Hepatocyte (in vitro differentiated cells): Measurements from ENCODE around the gene GFM1. TPM values are rescaled to one million over a fixed set of nuclear protein-coding genes. Genes with fewer than 3 reads are reported as not detected.
A peak's percentile ranks its signal among the peaks of the same experiment; 100 is the strongest.

ENCODE experiments used
- DNase-seq: peaks from one replicate; pipeline ENCODE4 v3.0.0-alpha.2; 2016; ENCODE audit warnings: low spot score
- H2AFZ ChIP-seq: fragments of 200-600 bp; sonication (generic); 2 replicates; pipeline ENCODE4 v1.6.0; 2016; ENCODE audit warnings: antibody characterized with exemption, mild to moderate bottlenecking
- H3K27ac ChIP-seq: fragments of 200-600 bp; sonication (generic); 2 replicates; pipeline ENCODE4 v1.5.1; 2016; ENCODE audit warnings: mild to moderate bottlenecking
- H3K27me3 ChIP-seq: fragments of 200-600 bp; sonication (generic); 2 replicates; pipeline ENCODE4 v1.6.1; 2016
- H3K36me3 ChIP-seq: fragments of 200-600 bp; sonication (generic); replicated peaks from 2 replicates; pipeline ENCODE4 v1.5.1; 2016; ENCODE audit warnings: low read depth; ENCODE audit not compliant: insufficient read depth
- H3K4me1 ChIP-seq: fragments of 200-600 bp; sonication (generic); 2 replicates; pipeline ENCODE4 v1.5.1; 2016; ENCODE audit warnings: mild to moderate bottlenecking, moderate library complexity; ENCODE audit not compliant: insufficient read depth
- H3K4me2 ChIP-seq: fragments of 200-600 bp; sonication (generic); 2 replicates; pipeline ENCODE4 v1.6.0; 2016
- H3K4me3 ChIP-seq: fragments of 200-600 bp; sonication (generic); 2 replicates; pipeline ENCODE4 v1.5.1; 2016; ENCODE audit warnings: mild to moderate bottlenecking
- H3K79me2 ChIP-seq: fragments of 200-600 bp; sonication (generic); 2 replicates; pipeline ENCODE4 v1.6.0; 2017; ENCODE audit warnings: mild to moderate bottlenecking
- H3K9me2 ChIP-seq: fragments of 200-600 bp; sonication (generic); replicated peaks from 2 replicates; pipeline ENCODE4 v1.6.0; 2017; ENCODE audit warnings: mild to moderate bottlenecking; ENCODE audit not compliant: insufficient read depth
- H3K9me3 ChIP-seq: fragments of 200-600 bp; sonication (generic); 2 replicates; pipeline ENCODE4 v1.5.1; 2016; ENCODE audit warnings: low read depth, mild to moderate bottlenecking
- H4K20me1 ChIP-seq: fragments of 200-600 bp; sonication (generic); 2 replicates; pipeline ENCODE4 v1.6.0; 2016; ENCODE audit warnings: mild to moderate bottlenecking; ENCODE audit not compliant: insufficient read depth, poor library complexity, severe bottlenecking
- CTCF ChIP-seq: fragments of 200-600 bp; sonication (generic); IDR thresholded peaks from 2 replicates; pipeline ENCODE4 v1.5.1; 2016; ENCODE audit warnings: antibody characterized with exemption, mild to moderate bottlenecking; ENCODE audit not compliant: poor library complexity
- EZH2 ChIP-seq: fragments of 200-600 bp; sonication (generic); IDR thresholded peaks from 2 replicates; pipeline ENCODE4 v1.6.1; 2016; ENCODE audit warnings: antibody characterized with exemption, mild to moderate bottlenecking, borderline replicate concordance
- EZH2phosphoT487 ChIP-seq: fragments of 200-600 bp; sonication (generic); IDR thresholded peaks from one replicate; pipeline ENCODE4 v1.6.1; 2018; ENCODE audit warnings: antibody characterized with exemption, mild to moderate bottlenecking, low read depth, moderate library complexity; ENCODE audit not compliant: unreplicated experiment, severe bottlenecking
- WGBS: methylation state at CpG from one replicate; pipeline ENCODE4 v1.1.6; 2016; ENCODE audit warnings: low lambda C conversion rate; ENCODE audit errors: missing lambda C conversion rate; 5-methylcytosine and 5-hydroxymethylcytosine counted together
- polyA plus RNA-seq: library from polyadenylated mRNA; unstranded; fragments of >200 nt; fragmentation: Nextera tagmentation; extraction: Ambion mirVana; gene quantifications from 2 replicates; pipeline ENCODE4 v1.2.1, GENCODE V29; 2016
- total RNA-seq: library from RNA; depleted of rRNA; stranded (reverse); fragments of >200 nt; gene quantifications from 2 replicates; pipeline ENCODE4 v1.2.3, GENCODE V29; 2014

The GFM1 gene
- total and polyA plus RNA-seq, 2 experiments from 2014 or later = 28.0 to 60.0 TPM

- no peaks in the 10 kb centered on the region for H4K20me1 ChIP-seq
- no peak overlapping the region for H3K4me3 ChIP-seq
- H3K36me3 ChIP-seq = no peaks in the 10 kb centered on the region
- H3K9me2 ChIP-seq = no peaks in the 10 kb centered on the region
- no peak overlapping the region for H3K27ac ChIP-seq
- DNase-seq = no peak
- TF ChIP-seq EZH2 (no peak), CTCF (no peak), EZH2phosphoT487 (no peak)
- no peaks in the 10 kb centered on the region for H3K9me3 ChIP-seq
- no peaks in the 10 kb centered on the region for H3K27me3 ChIP-seq
- peaks cover 9% of the 10 kb centered on the region for H3K79me2 ChIP-seq
- H2AFZ ChIP-seq = no peak overlapping the region
- WGBS = 81% methylated on average over 4 of the region's 4 CpGs
- peak overlapping the region; percentile 57 for H3K4me2 ChIP-seq
- H3K4me1 ChIP-seq = peaks cover 38% of the 10 kb centered on the region
Measured at GRCh38 chr3:158728061-158728377, 83.7 kb downstream of the GFM1 start.

- no peaks in the 10 kb centered on the region for H3K36me3 ChIP-seq
- H3K4me3 ChIP-seq = no peak overlapping the region
- peaks cover 32% of the 10 kb centered on the region for H3K4me1 ChIP-seq
- H3K27ac ChIP-seq = no peak overlapping the region
- no peaks in the 10 kb centered on the region for H3K27me3 ChIP-seq
- DNase-seq = no peak
- TF ChIP-seq EZH2phosphoT487 (no peak), EZH2 (no peak), CTCF (no peak)
- no peak overlapping the region for H3K4me2 ChIP-seq
- no peak overlapping the region for H2AFZ ChIP-seq
- H4K20me1 ChIP-seq = no peaks in the 10 kb centered on the region
- no peaks in the 10 kb centered on the region for H3K9me3 ChIP-seq
- H3K9me2 ChIP-seq = no peaks in the 10 kb centered on the region
- H3K79me2 ChIP-seq = peaks cover 9% of the 10 kb centered on the region
Measured at GRCh38 chr3:158728851-158729250, 84.5 kb downstream of the GFM1 start.

GRCh38 chr3:158731486-158731885 is 87.2 kb downstream of the GFM1 start:
- Histone ChIP-seq H3K27me3 (no peaks in the 10 kb centered on the region), H3K27ac (peak overlapping the region; percentile 64), H3K36me3 (no peaks in the 10 kb centered on the region), H3K9me2 (no peaks in the 10 kb centered on the region), H3K4me3 (peak overlapping the region; percentile 44), H4K20me1 (no peaks in the 10 kb centered on the region), H3K9me3 (no peaks in the 10 kb centered on the region), H3K79me2 (peaks cover 9% of the 10 kb centered on the region), H3K4me1 (peaks cover 8% of the 10 kb centered on the region), H2AFZ (peak overlapping the region; percentile 96), H3K4me2 (peak overlapping the region; percentile 92)
- 72% methylated on average over 14 of the region's 14 CpGs for WGBS
- no peak for DNase-seq
- no peak for TF ChIP-seq EZH2
- TF ChIP-seq CTCF = no peak
- no peak for TF ChIP-seq EZH2phosphoT487
